Measurements from ENCODE around the gene RPL7L1. TPM values are rescaled to one million over a fixed set of nuclear protein-coding genes. Genes with fewer than 3 reads are reported as not detected.
A peak's percentile ranks its signal among the peaks of the same experiment; 100 is the strongest.
"Not testable (repeated sequence)": the region's sequence is repeated elsewhere in the genome, so short reads cannot be mapped to it uniquely, and the experiment has no call there.

The RPL7L1 gene
- total RNA-seq, 4 donors from 2014 or later = 27.3 to 57.1 (median 43.4) TPM

GRCh38 chr6:42894041-42894828, 14.8 kb downstream of the RPL7L1 start:
- not testable (repeated sequence) for H3K27ac ChIP-seq, H3K27me3 ChIP-seq

DNA sequence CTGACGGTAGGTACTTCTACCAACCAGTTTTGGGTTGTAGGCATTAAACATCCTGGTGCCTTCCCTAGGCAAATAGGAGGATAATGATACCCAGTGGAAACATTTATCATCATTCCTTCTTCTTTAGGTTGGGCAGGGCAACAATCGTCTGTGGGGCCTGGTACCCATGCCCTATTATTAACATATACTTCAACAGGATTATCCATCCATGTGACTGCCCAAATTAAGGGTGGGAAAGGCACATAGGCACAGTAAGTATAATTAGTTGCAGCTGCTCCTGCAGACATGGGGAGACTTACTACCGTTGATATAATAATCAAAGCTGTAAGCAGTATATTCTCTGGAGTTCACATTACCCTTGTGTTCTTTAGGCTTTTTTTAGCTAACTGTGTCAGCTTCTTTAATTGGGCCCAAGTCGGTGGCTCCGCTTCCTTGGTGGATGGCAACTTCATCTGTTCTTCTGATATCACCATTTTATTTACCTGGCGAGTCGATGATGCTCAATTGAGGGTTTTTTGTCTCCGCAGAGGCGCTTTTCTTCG, 16.8 kb downstream of the RPL7L1 start:
- no peak overlapping the region for H3K4me3 ChIP-seq
- no peak overlapping the region for H3K27ac ChIP-seq
- peaks cover 2 to 14% (median 3%) of the 10 kb centered on the region in 4 donors for H3K4me1 ChIP-seq
- 43 to 87% methylated on average over 1 to 10 of the region's 10 CpGs for WGBS, 2 donors (ENCODE audit: low coverage in 1 of 2)
- intact Hi-C loops (cut with DNase I; ENCODE audit: low total_unique reads) = no loop called here
- no peaks in the 10 kb centered on the region for H3K9me3 ChIP-seq
- TF ChIP-seq POLR2A (IDR thresholded peaks at IDR 0.05) = no peak
- TF ChIP-seq EP300 (IDR thresholded peaks at IDR 0.05; ENCODE audit: low read depth) = no peak
- H3K36me3 ChIP-seq = no peaks in the 10 kb centered on the region
- H3K27me3 ChIP-seq = no peaks in the 10 kb centered on the region
- in situ Hi-C loops (cut with MboI; ENCODE audit: low pct_ligation_motif_present in 1 of 4, low pct_unique_long_range_greater_than_20kb in 1 of 4, low sequenced_read_pairs in 3 of 4) = loop anchor here in 1 of 4 donors (25.0 kb wide), 1 partner anchor 159 kb away; the partner anchor contains the start of gene TBCC
- no peak for DNase-seq

More at GRCh38 chr6:42894041-42894828, 14.8 kb downstream of the RPL7L1 start:
- H3K9me3 ChIP-seq; H3K36me3 ChIP-seq; intact Hi-C loops (cut with DNase I; ENCODE audit: low total_unique reads); H3K4me3 ChIP-seq; DNase-seq: not testable (repeated sequence)
- peaks cover 7 to 23% (median 8%) of the 10 kb centered on the region in 4 donors for H3K4me1 ChIP-seq
- in situ Hi-C loops (cut with MboI; ENCODE audit: low pct_ligation_motif_present in 1 of 4, low pct_unique_long_range_greater_than_20kb in 1 of 4, low sequenced_read_pairs in 3 of 4) = loop anchor here in 1 of 4 donors (25.0 kb wide), 1 partner anchor 157 kb away; the partner anchor contains the start of gene TBCC
- TF ChIP-seq POLR2A (IDR thresholded peaks at IDR 0.05) = peak; percentile 12
- 53 to 62% methylated on average over 2 to 19 of the region's 19 CpGs for WGBS, 2 donors (ENCODE audit: low coverage in 1 of 2)

DNA sequence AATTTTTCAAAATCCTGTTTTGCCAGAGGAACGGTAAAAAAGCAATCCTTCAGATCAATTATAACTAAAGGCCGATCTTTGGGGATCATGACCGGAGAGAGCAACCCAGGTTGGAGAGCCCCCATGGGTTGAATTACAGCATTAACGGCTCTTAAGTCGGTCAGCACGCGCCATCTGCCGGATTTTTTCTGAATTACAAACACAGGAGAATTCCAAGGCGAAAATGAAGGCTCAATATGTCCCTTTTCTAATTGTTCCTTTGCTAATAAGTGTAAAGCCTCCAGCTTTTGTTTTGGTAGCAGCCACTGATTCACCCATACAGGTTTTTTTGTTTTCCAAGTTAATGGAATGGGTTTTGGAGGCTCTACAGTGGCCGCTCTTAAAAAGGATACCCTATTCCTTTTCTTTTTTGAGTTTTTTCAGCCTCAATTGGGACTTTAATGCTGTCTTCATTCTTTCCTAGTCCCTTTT, 19.5 kb downstream of the RPL7L1 start:
- Histone ChIP-seq H3K9me3 (no peaks in the 10 kb centered on the region), H3K27ac (no peak overlapping the region), H3K4me1 (peaks cover 0 to 13% (median 4%) of the 10 kb centered on the region in 4 donors), H3K27me3 (no peaks in the 10 kb centered on the region), H3K36me3 (no peaks in the 10 kb centered on the region), H3K4me3 (no peak overlapping the region)
- 10 to 11% methylated on average over 9 to 10 of the region's 10 CpGs for WGBS, 2 donors (ENCODE audit: low coverage in 1 of 2)
- no peak for TF ChIP-seq EP300 (IDR thresholded peaks at IDR 0.05; ENCODE audit: low read depth)
- TF ChIP-seq, protein P1, sequence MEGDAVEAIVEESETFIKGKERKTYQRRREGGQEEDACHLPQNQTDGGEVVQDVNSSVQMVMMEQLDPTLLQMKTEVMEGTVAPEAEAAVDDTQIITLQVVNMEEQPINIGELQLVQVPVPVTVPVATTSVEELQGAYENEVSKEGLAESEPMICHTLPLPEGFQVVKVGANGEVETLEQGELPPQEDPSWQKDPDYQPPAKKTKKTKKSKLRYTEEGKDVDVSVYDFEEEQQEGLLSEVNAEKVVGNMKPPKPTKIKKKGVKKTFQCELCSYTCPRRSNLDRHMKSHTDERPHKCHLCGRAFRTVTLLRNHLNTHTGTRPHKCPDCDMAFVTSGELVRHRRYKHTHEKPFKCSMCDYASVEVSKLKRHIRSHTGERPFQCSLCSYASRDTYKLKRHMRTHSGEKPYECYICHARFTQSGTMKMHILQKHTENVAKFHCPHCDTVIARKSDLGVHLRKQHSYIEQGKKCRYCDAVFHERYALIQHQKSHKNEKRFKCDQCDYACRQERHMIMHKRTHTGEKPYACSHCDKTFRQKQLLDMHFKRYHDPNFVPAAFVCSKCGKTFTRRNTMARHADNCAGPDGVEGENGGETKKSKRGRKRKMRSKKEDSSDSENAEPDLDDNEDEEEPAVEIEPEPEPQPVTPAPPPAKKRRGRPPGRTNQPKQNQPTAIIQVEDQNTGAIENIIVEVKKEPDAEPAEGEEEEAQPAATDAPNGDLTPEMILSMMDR (IDR thresholded peaks at IDR 0.05) = peak; percentile 80 to 88 (median 81)
- intact Hi-C loops (cut with DNase I; ENCODE audit: low total_unique reads) = no loop called here
- DNase-seq = peak; percentile 71
- in situ Hi-C loops (cut with MboI; ENCODE audit: low pct_ligation_motif_present in 1 of 4, low pct_unique_long_range_greater_than_20kb in 1 of 4, low sequenced_read_pairs in 3 of 4) = loop anchor here in 1 of 4 donors (25.0 kb wide), 1 partner anchor 162 kb away; the partner anchor contains the start of gene TBCC

- Histone ChIP-seq H3K36me3 (no peaks in the 10 kb centered on the region), H3K27ac (no peak overlapping the region), H3K4me3 (no peak overlapping the region), H3K27me3 (no peaks in the 10 kb centered on the region), H3K9me3 (no peaks in the 10 kb centered on the region), H3K4me1 (peaks cover 0 to 13% (median 4%) of the 10 kb centered on the region in 4 donors)
- no peak for DNase-seq
- 66% methylated on average over 8 of the region's 8 CpGs; no CpG with 5 or more reads in 1 of the 2 donors for WGBS, 2 donors (ENCODE audit: low coverage in 1 of 2)
- TF ChIP-seq POLR2A (IDR thresholded peaks at IDR 0.05) (no peak), EP300 (IDR thresholded peaks at IDR 0.05; ENCODE audit: low read depth) (no peak), POLR2AphosphoS5 (IDR thresholded peaks at IDR 0.05) (no peak)
- TF ChIP-seq, protein P1 (IDR thresholded peaks at IDR 0.05) = no peak
- in situ Hi-C loops (cut with MboI; ENCODE audit: low pct_ligation_motif_present in 1 of 4, low pct_unique_long_range_greater_than_20kb in 1 of 4, low sequenced_read_pairs in 3 of 4) (loop anchor here in 3 of 4 donors (10.0 to 25.0 kb wide), 2 partner anchors 163 to 245 kb away; partner anchors contain the start of gene TBCC (in 1 of the 3)), intact Hi-C loops (cut with DNase I; ENCODE audit: low total_unique reads) (loop anchor here (5.0 kb wide), 1 partner anchor 242 kb away; no protein-coding TSS in a partner anchor)
Measured at GRCh38 chr6:42899871-42900270, 20.5 kb downstream of the RPL7L1 start.

DNA sequence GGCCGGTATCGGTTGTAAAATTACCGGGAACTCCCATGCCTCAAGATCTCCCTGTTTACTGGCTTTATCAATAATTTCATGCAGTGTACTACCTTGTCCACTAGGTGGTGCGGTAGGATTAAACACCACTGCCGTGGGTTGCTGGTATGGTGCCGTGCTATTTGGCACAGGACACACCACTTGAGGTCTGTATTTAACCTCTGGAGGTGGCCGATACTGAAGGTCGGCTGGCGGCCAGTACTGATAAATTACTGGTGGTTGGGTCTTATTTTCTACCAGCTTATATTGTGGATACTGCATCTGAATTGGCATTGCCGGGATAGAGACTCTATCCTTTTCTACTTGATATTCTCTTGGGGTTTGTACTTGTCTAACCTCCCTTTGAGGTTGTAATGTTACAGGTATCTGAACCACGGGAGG, 22.1 kb downstream of the RPL7L1 start:
- intact Hi-C loops (cut with DNase I; ENCODE audit: low total_unique reads) = loop anchor here (5.0 kb wide), 1 partner anchor 241 kb away; no protein-coding TSS in a partner anchor
- no peaks in the 10 kb centered on the region for H3K27me3 ChIP-seq
- H3K36me3 ChIP-seq = no peaks in the 10 kb centered on the region
- peaks cover 0 to 13% (median 4%) of the 10 kb centered on the region in 4 donors for H3K4me1 ChIP-seq
- 0 to 4% methylated on average over 1 to 11 of the region's 11 CpGs for WGBS, 2 donors (ENCODE audit: low coverage in 1 of 2)
- in situ Hi-C loops (cut with MboI; ENCODE audit: low pct_ligation_motif_present in 1 of 4, low pct_unique_long_range_greater_than_20kb in 1 of 4, low sequenced_read_pairs in 3 of 4) = loop anchor here in 3 of 4 donors (10.0 kb wide), 1 partner anchor 243 kb away; no protein-coding TSS in a partner anchor
- TF ChIP-seq POLR2A (IDR thresholded peaks at IDR 0.05) = no peak
- TF ChIP-seq, protein P1 (IDR thresholded peaks at IDR 0.05) = peak; percentile 87 to 95 (median 90)
- DNase-seq = peak; percentile 76
- no peak overlapping the region for H3K4me3 ChIP-seq
- no peaks in the 10 kb centered on the region for H3K9me3 ChIP-seq
- H3K27ac ChIP-seq = no peak overlapping the region

GRCh38 chr6:42902429-42903263, 23.2 kb downstream of the RPL7L1 start:
- WGBS, 2 donors (ENCODE audit: low coverage in 1 of 2) = 90 to 93% methylated on average over 15 to 22 of the region's 22 CpGs
- intact Hi-C loops (cut with DNase I; ENCODE audit: low total_unique reads) (loop anchor here (5.0 kb wide), 1 partner anchor 240 kb away; no protein-coding TSS in a partner anchor), in situ Hi-C loops (cut with MboI; ENCODE audit: low pct_ligation_motif_present in 1 of 4, low pct_unique_long_range_greater_than_20kb in 1 of 4, low sequenced_read_pairs in 3 of 4) (loop anchor here in 3 of 4 donors (10.0 kb wide), 1 partner anchor 242 kb away; no protein-coding TSS in a partner anchor)
- H3K27me3 ChIP-seq, H3K27ac ChIP-seq, H3K9me3 ChIP-seq, H3K36me3 ChIP-seq, H3K4me3 ChIP-seq, DNase-seq: not testable (repeated sequence)
- peaks cover 0 to 13% (median 4%) of the 10 kb centered on the region in 4 donors for H3K4me1 ChIP-seq

Measured in transverse colon (tissue), 4 donors.